Body of pancreas (tissue), 4 donors: Measurements from ENCODE around the gene HAUS2.

Experiments
- CTCF ChIP-seq, 7 experiments: fragments of 450-650 bp in 4 of 7; fragments of 200-600 bp in 3 of 7; sonication (generic) in 3 of 7; IDR thresholded peaks; one replicate each; pipeline ENCODE4 v1.5.1; 2016 to 2019; ENCODE audit warnings: antibody characterized with exemption in 7 of 7
- POLR2A ChIP-seq, 3 donors: fragments of 450-650 bp; IDR thresholded peaks; one replicate each; pipeline ENCODE4 v1.6.1; 2016; ENCODE audit warnings: antibody characterized with exemption in 3 of 3, mild to moderate bottlenecking in 2 of 3

DNA sequence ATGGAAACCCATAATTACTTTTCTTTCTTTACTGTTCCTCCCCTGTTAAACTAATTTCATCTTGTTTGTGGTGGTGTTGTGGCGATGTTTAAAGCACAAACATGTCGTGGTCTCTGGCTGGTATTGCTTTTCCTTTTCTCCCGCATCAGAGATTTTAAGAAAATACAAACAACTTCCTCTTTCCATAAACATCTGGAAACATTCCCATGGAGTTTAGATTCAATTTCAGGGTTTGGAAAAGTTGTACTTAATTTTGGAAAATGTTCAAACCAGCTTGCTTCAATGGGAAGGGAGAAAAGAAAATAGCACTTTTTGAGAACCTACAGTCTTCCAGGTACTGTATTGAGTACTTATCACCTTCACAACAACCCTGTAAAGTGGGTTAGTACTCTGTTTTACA, 57.2 kb downstream of the HAUS2 start:
- TF ChIP-seq CTCF (IDR thresholded peaks at IDR 0.05), result no peak
- no peak for TF ChIP-seq POLR2A (IDR thresholded peaks at IDR 0.05)
